ENCODE measurements around the gene TUBA8.

Gene TUBA8

GRCh38 chr22:18091478-18091877 is 19.1 kb upstream of the TUBA8 start:
- Histone ChIP-seq H2AFZ (ENCODE audit: low read depth, low read length) (no peak overlapping the region), H3K4me2 (ENCODE audit: insufficient read depth, low read length) (no peak overlapping the region), H3K27ac (ENCODE audit: low read length) (no peak overlapping the region), H4K20me1 (ENCODE audit: insufficient read depth, low read length) (peaks cover 8% of the 10 kb centered on the region; the same call in 1 of the 2 replicates), H3K27me3 (ENCODE audit: insufficient read depth, low read length, poor library complexity) (no peaks in the 10 kb centered on the region), H3K79me2 (ENCODE audit: insufficient read depth, low read length) (0 out of 2 replicates have a peak, but pooled peaks cover 3% of the 10 kb centered on the region), H3K4me3 (ENCODE audit: low read depth in 1 of 2, low read length in 2 of 2) (no peak overlapping the region), H3K36me3 (ENCODE audit: insufficient read depth, low read length) (peaks cover 63% of the 10 kb centered on the region), H3K9ac (ENCODE audit: low read depth, low read length) (no peak overlapping the region), H3K9me3 (ENCODE audit: insufficient read depth, low read length, severe bottlenecking) (no peaks in the 10 kb centered on the region), H3K4me1 (ENCODE audit: insufficient read depth, low read length) (no peaks in the 10 kb centered on the region)
- DNase-seq (no peak), ATAC-seq (ENCODE audit: insufficient read depth, low read depth) (no peak)
- TF ChIP-seq CTCF (IDR thresholded peaks at IDR 0.05; ENCODE audit: borderline replicate concordance, extremely low read depth, low read length, poor library complexity, severe bottlenecking), result no peak
- no peak for TF ChIP-seq EZH2 (IDR thresholded peaks at IDR 0.05; ENCODE audit: borderline replicate concordance, low read depth, low read length, severe bottlenecking)

DNA sequence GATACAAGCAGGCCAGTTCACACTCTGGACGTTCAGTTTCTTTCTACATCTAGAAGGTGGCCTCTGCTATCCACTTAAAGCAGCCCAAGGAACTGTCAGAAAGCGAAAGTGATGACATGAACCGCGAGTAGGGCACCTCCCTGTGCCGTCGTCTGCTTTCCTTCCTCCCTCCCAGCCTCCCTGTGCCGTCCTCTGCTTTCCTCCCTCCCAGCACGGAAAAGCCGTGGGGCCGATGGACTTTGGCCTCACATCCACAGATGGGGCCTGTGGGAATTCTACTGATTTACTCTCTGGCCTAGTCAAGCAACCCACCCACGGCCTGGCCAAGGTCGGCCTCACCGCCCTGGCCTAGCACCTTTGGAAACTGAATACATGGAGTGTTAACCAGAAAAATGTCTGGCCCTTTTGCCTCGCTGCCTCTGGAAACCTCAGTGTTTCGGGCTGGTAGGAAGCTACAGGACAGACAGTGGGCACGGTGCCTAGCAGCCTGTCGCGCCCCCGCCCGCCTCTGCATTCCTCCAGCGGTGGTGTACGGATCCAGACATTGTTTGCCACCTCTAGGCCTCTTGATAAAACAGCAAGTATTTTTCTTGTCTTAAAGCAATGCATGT is 18.6 kb upstream of the TUBA8 start:
- H3K9me3 ChIP-seq (ENCODE audit: insufficient read depth, low read length, severe bottlenecking), result no peaks in the 10 kb centered on the region
- H3K27ac ChIP-seq (ENCODE audit: low read length), result no peak overlapping the region
- DNase-seq, result no peak
- peaks cover 63% of the 10 kb centered on the region for H3K36me3 ChIP-seq (ENCODE audit: insufficient read depth, low read length)
- no peak overlapping the region for H3K4me2 ChIP-seq (ENCODE audit: insufficient read depth, low read length)
- H3K9ac ChIP-seq (ENCODE audit: low read depth, low read length), result no peak overlapping the region
- H4K20me1 ChIP-seq (ENCODE audit: insufficient read depth, low read length), result peaks cover 8% of the 10 kb centered on the region; the same call in 1 of the 2 replicates
- no peak overlapping the region for H2AFZ ChIP-seq (ENCODE audit: low read depth, low read length)
- H3K4me1 ChIP-seq (ENCODE audit: insufficient read depth, low read length), result no peaks in the 10 kb centered on the region
- TF ChIP-seq EZH2 (IDR thresholded peaks at IDR 0.05; ENCODE audit: borderline replicate concordance, low read depth, low read length, severe bottlenecking) (no peak), CTCF (IDR thresholded peaks at IDR 0.05; ENCODE audit: borderline replicate concordance, extremely low read depth, low read length, poor library complexity, severe bottlenecking) (no peak)
- no peaks in the 10 kb centered on the region for H3K27me3 ChIP-seq (ENCODE audit: insufficient read depth, low read length, poor library complexity)
- 0 out of 3 replicates have a peak, but pooled peaks have one; percentile 31 for ATAC-seq (ENCODE audit: insufficient read depth, low read depth)
- 0 out of 2 replicates have a peak, but pooled peaks cover 3% of the 10 kb centered on the region for H3K79me2 ChIP-seq (ENCODE audit: insufficient read depth, low read length)
- H3K4me3 ChIP-seq (ENCODE audit: low read depth in 1 of 2, low read length in 2 of 2), result no peak overlapping the region

- Histone ChIP-seq H3K27me3 (ENCODE audit: insufficient read depth, low read length, poor library complexity) (no peaks in the 10 kb centered on the region), H3K4me3 (ENCODE audit: low read depth in 1 of 2, low read length in 2 of 2) (no peak overlapping the region), H3K36me3 (ENCODE audit: insufficient read depth, low read length) (peaks cover 47% of the 10 kb centered on the region), H2AFZ (ENCODE audit: low read depth, low read length) (no peak overlapping the region), H4K20me1 (ENCODE audit: insufficient read depth, low read length) (peaks cover 2% of the 10 kb centered on the region; the same call in 1 of the 2 replicates), H3K79me2 (ENCODE audit: insufficient read depth, low read length) (no peaks in the 10 kb centered on the region), H3K27ac (ENCODE audit: low read length) (no peak overlapping the region), H3K9ac (ENCODE audit: low read depth, low read length) (no peak overlapping the region), H3K4me2 (ENCODE audit: insufficient read depth, low read length) (no peak overlapping the region), H3K9me3 (ENCODE audit: insufficient read depth, low read length, severe bottlenecking) (no peaks in the 10 kb centered on the region), H3K4me1 (ENCODE audit: insufficient read depth, low read length) (no peaks in the 10 kb centered on the region)
- TF ChIP-seq CTCF (IDR thresholded peaks at IDR 0.05; ENCODE audit: borderline replicate concordance, extremely low read depth, low read length, poor library complexity, severe bottlenecking), result no peak
- TF ChIP-seq EZH2 (IDR thresholded peaks at IDR 0.05; ENCODE audit: borderline replicate concordance, low read depth, low read length, severe bottlenecking), result no peak
- ATAC-seq (ENCODE audit: insufficient read depth, low read depth), result no peak
- no peak for DNase-seq
Observed at GRCh38 chr22:18093661-18094060, 16.9 kb upstream of the TUBA8 start.

Data from DND-41 (cell line).